GM12892 (cell line): ENCODE data around the gene RPS15.

Experiments
- DNase-seq: peaks from one replicate; pipeline ENCODE4 v3.0.0; 2011; ENCODE audit not compliant: insufficient read length
- FAIRE-seq: peaks from 2 replicates; lab custom pipeline; 2011; peaks lifted over from hg19 to GRCh38; lab: Jason Lieb, UNC
- POLR2A ChIP-seq: IDR thresholded peaks from 2 replicates; pipeline ENCODE4 v1.6.1; 2011; ENCODE audit warnings: low read depth, low read length, control low read depth
- POLR2AphosphoS5 ChIP-seq: IDR thresholded peaks from 2 replicates; pipeline ENCODE4 v1.6.1; 2011; ENCODE audit warnings: low read depth, low read length, control low read depth
- TAF1 ChIP-seq: IDR thresholded peaks from 2 replicates; pipeline ENCODE4 v1.6.1; 2011; ENCODE audit warnings: low read depth, mild to moderate bottlenecking, control low read depth, low read length, borderline replicate concordance

Gene RPS15

GRCh38 chr19:1445185-1445931 lies 7.2 kb downstream of the RPS15 start:
- no peak for TF ChIP-seq POLR2A
- TF ChIP-seq TAF1, result no peak
- TF ChIP-seq POLR2AphosphoS5, result no peak
- DNase-seq (peak; percentile 98), FAIRE-seq (peak; percentile 90)

GRCh38 chr19:1445932-1446712 lies 7.9 kb downstream of the RPS15 start:
- DNase-seq, result no peak
- FAIRE-seq, result no peak
- TF ChIP-seq TAF1 (no peak), POLR2A (no peak), POLR2AphosphoS5 (no peak)

GRCh38 chr19:1446713-1447481 lies 8.7 kb downstream of the RPS15 start:
- no peak for FAIRE-seq
- no peak for TF ChIP-seq POLR2AphosphoS5
- TF ChIP-seq TAF1, result no peak
- TF ChIP-seq POLR2A, result no peak
- DNase-seq, result no peak

- DNase-seq (no peak), FAIRE-seq (no peak)
- no peak for TF ChIP-seq POLR2A
These were observed 9.3 kb downstream of the RPS15 start for GRCh38 chr19:1447504-1447903.

- FAIRE-seq, result no peak
- DNase-seq, result no peak
- TF ChIP-seq TAF1 (no peak), POLR2AphosphoS5 (no peak), POLR2A (no peak)
These were observed 9.7 kb downstream of the RPS15 start for GRCh38 chr19:1447944-1448343.

- no peak for TF ChIP-seq TAF1
- TF ChIP-seq POLR2AphosphoS5, result no peak
- no peak for TF ChIP-seq POLR2A
- DNase-seq, result no peak
- no peak for FAIRE-seq
These were observed 11.6 kb downstream of the RPS15 start, which contains the start of gene APC2 for GRCh38 chr19:1449467-1450442. TSS of gene APC2 (plus strand) at chr19:1450121. CDS start at chr19:1453002, 2,881 bp downstream.

GRCh38 chr19:1450735-1451731 lies 12.8 kb downstream of the RPS15 start:
- FAIRE-seq, result no peak
- no peak for DNase-seq

GRCh38 chr19:1451916-1452801 lies 14.0 kb downstream of the RPS15 start:
- no peak for TF ChIP-seq POLR2A
- TF ChIP-seq TAF1, result no peak
- TF ChIP-seq POLR2AphosphoS5, result no peak
- no peak for FAIRE-seq
- DNase-seq, result no peak

More at GRCh38 chr19:1450735-1451731, 12.8 kb downstream of the RPS15 start:
- no peak for TF ChIP-seq POLR2A
